ENCODE data around the gene KCNQ2. TPM values are rescaled to one million over a fixed set of nuclear protein-coding genes. Genes with fewer than 3 reads are reported as not detected.
A peak's percentile ranks its signal among the peaks of the same experiment; 100 is the strongest.

KCNQ2 gene
- total and polyA plus RNA-seq, 2 experiments from 2014 or later, result 68.5 to 92.4 TPM

GRCh38 chr20:63498960-63499337 is 26.5 kb upstream of the KCNQ2 start, which contains the start of gene EEF1A2:
TSS of gene EEF1A2 (minus strand) at chr20:63499083. CDS start at chr20:63497763, 1,320 bp downstream.
- TF ChIP-seq ETS1 (IDR thresholded peaks at IDR 0.05) (no peak), STAT1 (IDR thresholded peaks at IDR 0.05; ENCODE audit: unreplicated experiment) (no peak), CTCF (conservative IDR thresholded peaks at IDR 0.05; ENCODE audit: low read depth in 2 of 2) (0 out of 4 replicates have a peak, but pooled peaks of 1 of the 2 experiments have one; percentile 5), EZH2phosphoT487 (IDR thresholded peaks at IDR 0.05; ENCODE audit: unreplicated experiment) (no peak), ZNF462 (CRISPR knock-in tag; IDR thresholded peaks at IDR 0.05) (no peak), NANOG (IDR thresholded peaks at IDR 0.05; ENCODE audit: borderline replicate concordance) (no peak)
- Mint-ChIP-seq H3K4me1 (peaks cover 5% of the 10 kb centered on the region; the same call in 2 of the 3 replicates), H3K27me3 (ENCODE audit: insufficient read depth, low read depth, poor library complexity) (peaks cover 28% of the 10 kb centered on the region), H3K36me3 (ENCODE audit: low read depth) (no peaks in the 10 kb centered on the region), H3K9me3 (no peaks in the 10 kb centered on the region), H3K27ac (no peak within 1 kb of the TSS), H3K4me3 (peak within 1 kb of the TSS; percentile 69)
- no peaks in the 10 kb centered on the region for H3F3A ChIP-seq (replicated peaks; ENCODE audit: low read depth)
- peak within 1 kb of the TSS; percentile 80 for H3K4me2 ChIP-seq
- no peak for ATAC-seq
- H4K20me1 ChIP-seq (replicated peaks; ENCODE audit: insufficient read depth), result no peaks in the 10 kb centered on the region
- H3K4me1 ChIP-seq (ENCODE audit: insufficient read depth), result peaks cover 20% of the 10 kb centered on the region
- H2AFZ ChIP-seq, result 0 out of 2 replicates have a peak within 1 kb of the TSS, but pooled peaks have one; percentile 66
- H3K4me3 ChIP-seq, result peak within 1 kb of the TSS; percentile 56
- no peak for DNase-seq (ENCODE audit: low spot score)
- H3K36me3 ChIP-seq (ENCODE audit: insufficient read depth), result no peaks in the 10 kb centered on the region
- no peaks in the 10 kb centered on the region for H3K9me2 ChIP-seq (ENCODE audit: insufficient read depth)
- H3K27ac ChIP-seq (ENCODE audit: low read depth), result no peak within 1 kb of the TSS
- H3K79me2 ChIP-seq (replicated peaks; ENCODE audit: insufficient read depth), result no peaks in the 10 kb centered on the region
- H3K27me3 ChIP-seq (ENCODE audit: insufficient read depth), result peaks cover 36% of the 10 kb centered on the region

Measured in GM23338 (cell line).